ENCODE measurements around the gene TLE1. TPM values are rescaled to one million over a fixed set of nuclear protein-coding genes. Genes with fewer than 3 reads are reported as not detected.
A peak's percentile ranks its signal among the peaks of the same experiment; 100 is the strongest.

The TLE1 gene
- total RNA-seq, 1 experiment from 2014 or later: 49.0 TPM

DNA sequence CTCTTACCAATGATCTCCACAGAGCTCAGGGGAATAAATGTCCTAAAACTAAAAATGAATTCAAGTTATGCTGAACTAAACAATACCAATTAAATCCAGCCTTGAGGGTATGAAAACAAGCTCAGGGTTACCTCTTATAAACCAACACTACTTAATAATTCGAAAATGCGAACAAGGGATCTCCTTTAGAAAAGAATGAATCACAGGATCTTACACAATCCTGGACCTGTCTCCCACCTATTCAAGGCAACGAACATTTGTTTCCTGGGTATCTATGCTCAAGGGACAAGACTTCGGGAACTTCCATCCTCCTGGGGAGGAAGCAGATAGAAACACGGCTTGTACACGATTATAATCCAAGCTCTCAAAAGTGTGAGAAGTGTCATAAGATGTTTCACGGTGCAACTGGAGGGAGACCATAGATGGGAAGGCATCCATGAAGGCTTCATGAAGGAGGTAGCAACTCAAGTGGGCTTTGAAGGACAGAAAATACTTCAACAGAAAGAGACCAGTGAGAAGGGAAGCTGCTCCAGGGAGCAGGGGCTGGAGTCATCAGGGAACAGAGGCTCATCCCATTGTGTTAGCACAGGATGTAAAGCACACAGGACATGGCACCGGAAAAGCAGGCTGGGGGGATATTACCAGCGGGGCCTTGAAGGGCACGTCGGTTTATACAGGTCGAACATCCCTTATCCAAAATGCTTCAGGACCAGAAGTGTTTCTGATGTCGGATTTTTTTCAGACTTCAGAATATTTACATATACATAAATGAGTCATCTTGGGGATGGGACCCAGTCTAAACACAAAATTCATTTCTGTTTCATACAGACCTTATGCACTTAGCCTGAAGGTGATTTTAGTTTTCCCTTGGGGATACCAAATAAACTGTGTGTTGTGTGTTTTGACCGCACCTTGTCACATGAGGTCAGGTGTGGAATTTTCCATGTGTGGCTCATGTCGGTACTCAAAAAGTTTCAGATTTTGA is 87.4 kb downstream of the TLE1 start:
- peak overlapping the region; percentile 46; the same call in 1 of the 2 replicates for H3K9ac ChIP-seq (ENCODE audit: low read length)
- H2AFZ ChIP-seq (ENCODE audit: low read length): no peak overlapping the region
- no peaks in the 10 kb centered on the region for H3F3A ChIP-seq (ENCODE audit: low read length, unreplicated experiment)
- TF ChIP-seq EZH2 (IDR thresholded peaks at IDR 0.05; ENCODE audit: low read length, unreplicated experiment): no peak
- no peak for TF ChIP-seq EZH2phosphoT487 (IDR thresholded peaks at IDR 0.05; ENCODE audit: borderline replicate concordance, low read length)
- TF ChIP-seq, protein P1, sequence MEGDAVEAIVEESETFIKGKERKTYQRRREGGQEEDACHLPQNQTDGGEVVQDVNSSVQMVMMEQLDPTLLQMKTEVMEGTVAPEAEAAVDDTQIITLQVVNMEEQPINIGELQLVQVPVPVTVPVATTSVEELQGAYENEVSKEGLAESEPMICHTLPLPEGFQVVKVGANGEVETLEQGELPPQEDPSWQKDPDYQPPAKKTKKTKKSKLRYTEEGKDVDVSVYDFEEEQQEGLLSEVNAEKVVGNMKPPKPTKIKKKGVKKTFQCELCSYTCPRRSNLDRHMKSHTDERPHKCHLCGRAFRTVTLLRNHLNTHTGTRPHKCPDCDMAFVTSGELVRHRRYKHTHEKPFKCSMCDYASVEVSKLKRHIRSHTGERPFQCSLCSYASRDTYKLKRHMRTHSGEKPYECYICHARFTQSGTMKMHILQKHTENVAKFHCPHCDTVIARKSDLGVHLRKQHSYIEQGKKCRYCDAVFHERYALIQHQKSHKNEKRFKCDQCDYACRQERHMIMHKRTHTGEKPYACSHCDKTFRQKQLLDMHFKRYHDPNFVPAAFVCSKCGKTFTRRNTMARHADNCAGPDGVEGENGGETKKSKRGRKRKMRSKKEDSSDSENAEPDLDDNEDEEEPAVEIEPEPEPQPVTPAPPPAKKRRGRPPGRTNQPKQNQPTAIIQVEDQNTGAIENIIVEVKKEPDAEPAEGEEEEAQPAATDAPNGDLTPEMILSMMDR (conservative IDR thresholded peaks at IDR 0.05; ENCODE audit: low read depth, low read length): no peak
- no TSS peak for BruUV-seq (replicated peaks)
- no peaks in the 10 kb centered on the region for H3K9me2 ChIP-seq (replicated peaks; ENCODE audit: low read length)
- peak overlapping the region; percentile 85 for H3K27ac ChIP-seq (ENCODE audit: low read length)
- intact Hi-C loops (cut with micrococcal nuclease): loop anchor here (5.0 kb wide), 1 partner anchor 85 kb away; the partner anchor contains the start of gene TLE1
- H3K9me3 ChIP-seq (ENCODE audit: low read length): no peaks in the 10 kb centered on the region
- ChIA-PET CTCF (no interaction called here), POLR2A (ENCODE audit: unreplicated experiment) (interaction anchor here (0.6 kb wide), 1 partner anchor 245 kb away, joined by 6 read pairs; no protein-coding TSS in a partner anchor)
- H3K36me3 ChIP-seq (ENCODE audit: low read depth, low read length): peaks cover 18% of the 10 kb centered on the region
- peaks cover 36% of the 10 kb centered on the region for H3K4me1 ChIP-seq (ENCODE audit: insufficient read depth, low read length)
- H3K4me3 ChIP-seq (ENCODE audit: low read length): peak overlapping the region; percentile 28; the same call in 1 of the 2 replicates
- no peaks in the 10 kb centered on the region for H3K27me3 ChIP-seq (ENCODE audit: low read length)
- peak; percentile 73 for ATAC-seq
- peak overlapping the region; percentile 49 for H3K4me2 ChIP-seq (ENCODE audit: low read length)
- peak; percentile 60 for DNase-seq
- peaks cover 7% of the 10 kb centered on the region; the same call in 1 of the 2 replicates for H3K79me2 ChIP-seq (ENCODE audit: low read length)
- H4K20me1 ChIP-seq (ENCODE audit: low read length): no peaks in the 10 kb centered on the region

DNA sequence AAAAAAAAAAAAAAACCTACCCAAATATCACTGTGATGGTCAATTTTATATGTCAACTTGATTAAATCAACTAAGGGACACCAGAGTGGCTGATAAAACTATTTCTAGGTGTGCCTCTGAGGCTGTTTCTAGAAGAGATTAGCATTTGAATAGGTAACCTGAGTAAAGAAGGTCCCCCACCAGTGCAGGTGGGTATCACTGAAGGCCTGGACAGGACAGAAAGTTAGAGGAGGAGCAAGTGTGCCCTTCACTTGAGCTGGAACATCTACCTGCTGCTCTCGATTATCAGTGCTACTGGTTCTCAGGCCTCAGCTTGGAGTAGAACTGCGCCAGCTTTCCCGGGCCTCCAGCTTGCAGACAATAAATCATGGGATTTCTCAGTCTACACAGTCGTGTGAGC is 88.7 kb downstream of the TLE1 start:
- H3K27me3 ChIP-seq (ENCODE audit: low read length): no peaks in the 10 kb centered on the region
- no peaks in the 10 kb centered on the region for H3F3A ChIP-seq (ENCODE audit: low read length, unreplicated experiment)
- H3K27ac ChIP-seq (ENCODE audit: low read length): no peak overlapping the region
- ChIA-PET CTCF (no interaction called here), POLR2A (ENCODE audit: unreplicated experiment) (no interaction called here)
- no peak overlapping the region for H3K4me3 ChIP-seq (ENCODE audit: low read length)
- no peak overlapping the region for H3K9ac ChIP-seq (ENCODE audit: low read length)
- peaks cover 7% of the 10 kb centered on the region; the same call in 1 of the 2 replicates for H3K79me2 ChIP-seq (ENCODE audit: low read length)
- no peak for ATAC-seq
- intact Hi-C loops (cut with micrococcal nuclease): loop anchor here (5.0 kb wide), 1 partner anchor 87 kb away; the partner anchor contains the start of gene TLE1
- BruUV-seq (replicated peaks): no TSS peak
- peaks cover 18% of the 10 kb centered on the region for H3K36me3 ChIP-seq (ENCODE audit: low read depth, low read length)
- peaks cover 36% of the 10 kb centered on the region for H3K4me1 ChIP-seq (ENCODE audit: insufficient read depth, low read length)
- no peak overlapping the region for H3K4me2 ChIP-seq (ENCODE audit: low read length)
- H2AFZ ChIP-seq (ENCODE audit: low read length): no peak overlapping the region
- H3K9me2 ChIP-seq (replicated peaks; ENCODE audit: low read length): no peaks in the 10 kb centered on the region
- DNase-seq: no peak
- no peaks in the 10 kb centered on the region for H4K20me1 ChIP-seq (ENCODE audit: low read length)
- TF ChIP-seq EZH2phosphoT487 (IDR thresholded peaks at IDR 0.05; ENCODE audit: borderline replicate concordance, low read length) (no peak), EZH2 (IDR thresholded peaks at IDR 0.05; ENCODE audit: low read length, unreplicated experiment) (no peak)
- TF ChIP-seq, protein P1 (conservative IDR thresholded peaks at IDR 0.05; ENCODE audit: low read depth, low read length): no peak
- no peaks in the 10 kb centered on the region for H3K9me3 ChIP-seq (ENCODE audit: low read length)

Measured in PC-3 (cell line).